Activated CD4-positive, alpha-beta T cell treated with anti-CD3 and anti-CD28 coated beads, Interleukin-2, amount 50 U/mL, for 4 hours (primary cell): Measurements from ENCODE around the gene LDB3.

ENCODE experiments used
- DNase-seq, 2 experiments: peaks; one replicate each; pipeline ENCODE4 v3.0.0-alpha.2; 2020

Gene LDB3

GRCh38 chr10:86687750-86688149 lies 19.4 kb downstream of the LDB3 start:
- no peak for DNase-seq

GRCh38 chr10:86688398-86688921 lies 20.1 kb downstream of the LDB3 start:
- DNase-seq = peak; percentile 28 to 31

GRCh38 chr10:86689146-86689545 lies 20.8 kb downstream of the LDB3 start:
- DNase-seq = no peak

GRCh38 chr10:86690231-86690630 lies 21.9 kb downstream of the LDB3 start:
- DNase-seq = no peak

- DNase-seq = no peak
Observed at GRCh38 chr10:86690657-86691084, 22.4 kb downstream of the LDB3 start.

- no peak for DNase-seq
Observed at GRCh38 chr10:86691333-86692022, 23.2 kb downstream of the LDB3 start.

GRCh38 chr10:86692023-86692514 lies 23.8 kb downstream of the LDB3 start:
- no peak for DNase-seq

GRCh38 chr10:86692664-86693063 lies 24.4 kb downstream of the LDB3 start:
- no peak for DNase-seq

- DNase-seq = no peak
Observed at GRCh38 chr10:86693275-86693674, 25.0 kb downstream of the LDB3 start.

GRCh38 chr10:86693721-86694369 lies 25.5 kb downstream of the LDB3 start:
- peak in 1 of 2 experiments; percentile 33 for DNase-seq

- no peak for DNase-seq
Observed at GRCh38 chr10:86698207-86698940, 30.1 kb downstream of the LDB3 start.

GRCh38 chr10:86699125-86699524 lies 30.8 kb downstream of the LDB3 start:
- DNase-seq = no peak

GRCh38 chr10:86699541-86699940 lies 31.2 kb downstream of the LDB3 start:
- no peak for DNase-seq

GRCh38 chr10:86699991-86700840 lies 31.9 kb downstream of the LDB3 start:
- no peak for DNase-seq

GRCh38 chr10:86700851-86701617 lies 32.7 kb downstream of the LDB3 start:
- DNase-seq = no peak

GRCh38 chr10:86703176-86703575 lies 34.9 kb downstream of the LDB3 start:
- no peak for DNase-seq

GRCh38 chr10:86705139-86705538 lies 36.8 kb downstream of the LDB3 start:
- no peak for DNase-seq

- DNase-seq = no peak
Observed at GRCh38 chr10:86705905-86706304, 37.6 kb downstream of the LDB3 start.

GRCh38 chr10:86706401-86706841 lies 38.1 kb downstream of the LDB3 start:
- DNase-seq = no peak

GRCh38 chr10:86706977-86707376 lies 38.7 kb downstream of the LDB3 start:
- DNase-seq = no peak

- DNase-seq = no peak
Observed at GRCh38 chr10:86707505-86707904, 39.2 kb downstream of the LDB3 start.
